SK-N-SH (cell line): ENCODE results near the gene PACC1.

Source experiments
- CTCF ChIP-seq: fragments of 200-600 bp; sonication (generic); IDR thresholded peaks from 2 replicates; pipeline ENCODE4 v1.6.1; 2017; ENCODE audit warnings: antibody characterized with exemption, mild to moderate bottlenecking, moderate library complexity
- EP300 ChIP-seq, 2 experiments: IDR thresholded peaks; 2 replicates each; pipeline versions ENCODE4 v1.4.0 to v1.6.1; 2012; ENCODE audit warnings: borderline replicate concordance in 1 of 2, low read depth in 1 of 2, low read length in 1 of 2
- EZH2phosphoT487 ChIP-seq: fragments of 200-600 bp; sonication (generic); IDR thresholded peaks from 2 replicates; pipeline ENCODE4 v1.6.1; 2017; ENCODE audit warnings: low read depth, mixed run types, mild to moderate bottlenecking, antibody characterized with exemption, moderate library complexity, borderline replicate concordance
- FOXM1 ChIP-seq: IDR thresholded peaks from 2 replicates; pipeline ENCODE4 v1.4.0; 2012; ENCODE audit warnings: low read depth, mild to moderate bottlenecking
- GATA2 ChIP-seq: sonication (generic); formaldehyde crosslinking; IDR thresholded peaks from 2 replicates; pipeline ENCODE4 v1.5.0; 2020; ENCODE audit warnings: mild to moderate bottlenecking, missing genetic modification reagents
- JUND ChIP-seq: IDR thresholded peaks from 2 replicates; pipeline ENCODE4 v1.4.0; 2012
- NRF1 ChIP-seq: IDR thresholded peaks from 2 replicates; pipeline ENCODE4 v1.6.1; 2012; ENCODE audit warnings: low read depth, mild to moderate bottlenecking, low read length
- POLR2AphosphoS5 ChIP-seq: IDR thresholded peaks from 2 replicates; pipeline ENCODE4 v1.6.1; 2012; ENCODE audit warnings: low read depth, low read length
- RFX5 ChIP-seq: IDR thresholded peaks from 2 replicates; pipeline ENCODE4 v1.6.1; 2012; ENCODE audit warnings: mild to moderate bottlenecking, improper control_type of control experiment, low read length
- RXRA ChIP-seq: IDR thresholded peaks from 2 replicates; pipeline ENCODE4 v1.4.0; 2012; ENCODE audit warnings: low read depth, mild to moderate bottlenecking, borderline replicate concordance
- SMC3 ChIP-seq: IDR thresholded peaks from 2 replicates; pipeline ENCODE4 v1.6.1; 2012; ENCODE audit warnings: low read depth, low read length, improper control_type of control experiment
- TCF12 ChIP-seq: IDR thresholded peaks from 2 replicates; pipeline ENCODE4 v1.4.0; 2012
- TEAD4 ChIP-seq: IDR thresholded peaks from 2 replicates; pipeline ENCODE4 v1.4.0; 2012; ENCODE audit warnings: mild to moderate bottlenecking, borderline replicate concordance; ENCODE audit not compliant: insufficient read depth
- YY1 ChIP-seq: IDR thresholded peaks from 2 replicates; pipeline ENCODE4 v1.4.0; 2012; ENCODE audit warnings: low read depth, mild to moderate bottlenecking

GRCh38 chr1:212364985-212365384, 49.7 kb downstream of the PACC1 start:
- no peak for TF ChIP-seq JUND
- no peak for TF ChIP-seq SMC3
- TF ChIP-seq CTCF = no peak
- TF ChIP-seq TEAD4 = no peak
- no peak for TF ChIP-seq RFX5
- TF ChIP-seq FOXM1 = no peak
- TF ChIP-seq EZH2phosphoT487 = no peak
- TF ChIP-seq NRF1 = no peak
- TF ChIP-seq EP300 (IDR thresholded peaks at IDR 0.05; ENCODE audit: borderline replicate concordance in 1 of 2, low read depth in 1 of 2, low read length in 1 of 2) = no peak
- TF ChIP-seq POLR2AphosphoS5 = no peak
- no peak for TF ChIP-seq YY1
- TF ChIP-seq GATA2 = no peak
- TF ChIP-seq TCF12 = no peak
- TF ChIP-seq RXRA = no peak
